ENCODE results near the gene GLMP.
"Not testable (repeated sequence)": the region's sequence is repeated elsewhere in the genome, so short reads cannot be mapped to it uniquely, and the experiment has no call there.

Gene GLMP, protein sequence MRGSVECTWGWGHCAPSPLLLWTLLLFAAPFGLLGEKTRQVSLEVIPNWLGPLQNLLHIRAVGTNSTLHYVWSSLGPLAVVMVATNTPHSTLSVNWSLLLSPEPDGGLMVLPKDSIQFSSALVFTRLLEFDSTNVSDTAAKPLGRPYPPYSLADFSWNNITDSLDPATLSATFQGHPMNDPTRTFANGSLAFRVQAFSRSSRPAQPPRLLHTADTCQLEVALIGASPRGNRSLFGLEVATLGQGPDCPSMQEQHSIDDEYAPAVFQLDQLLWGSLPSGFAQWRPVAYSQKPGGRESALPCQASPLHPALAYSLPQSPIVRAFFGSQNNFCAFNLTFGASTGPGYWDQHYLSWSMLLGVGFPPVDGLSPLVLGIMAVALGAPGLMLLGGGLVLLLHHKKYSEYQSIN

DNA sequence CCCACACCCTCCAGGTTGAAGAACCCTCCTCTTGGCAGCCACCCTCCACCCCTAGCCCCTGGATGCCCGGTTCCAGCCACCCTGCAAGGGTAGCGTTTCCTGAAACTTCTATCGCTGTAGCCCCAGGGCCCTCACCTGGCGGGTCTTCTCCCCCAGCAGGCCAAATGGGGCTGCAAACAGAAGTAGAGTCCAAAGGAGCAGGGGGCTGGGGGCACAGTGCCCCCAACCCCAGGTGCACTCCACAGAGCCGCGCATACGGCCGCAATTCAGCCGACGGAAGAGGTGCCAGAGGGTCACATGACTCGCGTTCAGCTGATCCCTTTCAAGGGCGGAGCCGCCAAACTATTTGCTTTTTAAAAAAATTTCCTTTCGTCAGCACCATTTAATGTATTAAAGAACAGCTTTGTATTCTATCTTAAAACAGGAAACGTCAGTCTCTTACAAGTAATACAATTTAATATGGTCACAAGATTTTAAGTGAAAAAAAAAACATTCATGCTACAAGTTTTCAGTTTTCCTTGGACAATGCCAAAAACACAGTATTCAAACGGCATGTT lies at the start of gene GLMP:
Gene GLMP (minus strand): TSS at position 289 of the 557 bp plus-strand sequence. CDS start 34 bp downstream, at position 255.
- DNase-seq (ENCODE audit: low spot score) = peak; percentile 59

GRCh38 chr1:156344409-156344808 lies 48.9 kb upstream of the GLMP start:
- DNase-seq (ENCODE audit: low spot score) = no peak

DNA sequence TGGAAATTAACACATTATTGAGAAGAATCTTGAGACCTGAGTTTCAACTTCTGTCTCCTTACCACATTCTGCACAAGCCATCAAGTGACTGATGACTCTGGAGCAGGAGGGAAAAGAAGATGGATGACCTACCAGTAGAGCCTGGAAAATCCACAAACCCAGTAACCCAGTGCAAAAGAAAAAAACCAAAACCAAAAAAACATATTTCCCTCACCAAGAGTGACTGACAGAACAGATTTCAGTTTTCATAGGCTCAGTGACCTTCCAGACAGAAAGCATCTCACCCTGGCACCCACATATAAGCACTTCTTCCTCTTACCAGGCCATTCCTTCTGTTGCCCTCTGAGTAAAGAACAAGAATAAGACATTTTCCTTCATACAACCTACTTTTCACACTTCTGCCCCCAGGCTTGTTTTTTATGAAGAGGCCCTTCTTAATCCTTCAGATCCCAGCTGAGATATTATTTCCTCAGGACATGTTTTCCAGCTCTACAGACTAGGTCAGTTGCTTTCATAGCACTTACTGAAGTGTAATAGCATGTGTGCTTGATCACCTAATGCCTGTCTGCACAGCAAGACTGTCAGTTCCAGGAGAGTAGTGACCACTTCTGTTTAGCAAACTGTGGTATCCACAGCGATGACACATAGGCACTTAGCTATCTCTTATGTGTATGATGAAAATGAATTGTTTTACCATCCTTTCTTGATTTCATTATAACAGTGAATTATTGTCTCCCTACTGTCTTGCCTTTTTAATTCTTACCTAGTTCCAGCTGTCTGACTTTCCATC lies 46.9 kb upstream of the GLMP start:
- DNase-seq (ENCODE audit: low spot score) = no peak

DNA sequence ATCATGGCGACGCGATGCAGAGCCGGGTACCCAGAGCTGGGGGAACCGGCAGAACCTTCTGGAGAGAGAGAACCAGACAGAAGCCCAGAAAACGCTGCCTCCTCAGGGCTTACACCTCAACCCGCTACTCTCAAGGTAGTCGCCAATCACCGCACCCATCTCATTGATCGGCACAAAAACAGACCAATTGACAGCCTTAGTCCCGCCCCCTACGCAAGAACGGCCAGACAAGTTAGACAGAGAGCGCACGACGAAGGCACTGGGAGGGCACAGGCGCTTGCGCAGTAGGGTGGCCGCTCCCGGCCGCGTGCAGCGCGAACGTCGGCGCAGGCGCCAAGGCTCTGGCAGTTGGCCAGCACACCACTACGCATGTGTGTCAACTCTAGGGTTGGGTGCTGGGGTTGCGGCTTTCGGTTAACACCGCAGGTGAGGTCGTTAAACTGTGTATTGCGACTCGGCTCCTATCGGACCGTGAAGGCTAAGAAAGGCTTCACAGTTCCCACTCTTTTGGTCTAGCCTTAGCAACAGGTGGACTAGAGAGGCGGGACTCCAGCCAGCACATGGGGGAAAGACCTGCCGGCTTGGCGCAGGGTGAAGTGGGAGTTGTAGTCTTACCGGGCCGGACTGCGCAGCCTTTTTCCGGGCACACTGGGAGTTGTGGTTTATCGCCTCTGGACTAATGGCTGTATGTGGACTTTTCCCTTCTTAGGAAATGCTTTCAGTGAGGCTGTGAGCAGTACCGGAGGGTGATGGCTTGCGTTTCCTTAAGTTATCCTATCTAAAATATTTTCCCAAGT lies 42.9 kb upstream of the GLMP start, which contains the start of the genes CCT3 and TSACC:
Gene CCT3 (minus strand): TSS at position 113 of the 797 bp plus-strand sequence. CDS start 108 bp downstream, at position 5.
Gene TSACC (plus strand): TSS at position 347 of the 797 bp plus-strand sequence. CDS start 1,232 bp downstream, outside the sequence.
- peak; percentile 100 for DNase-seq (ENCODE audit: low spot score)

DNA sequence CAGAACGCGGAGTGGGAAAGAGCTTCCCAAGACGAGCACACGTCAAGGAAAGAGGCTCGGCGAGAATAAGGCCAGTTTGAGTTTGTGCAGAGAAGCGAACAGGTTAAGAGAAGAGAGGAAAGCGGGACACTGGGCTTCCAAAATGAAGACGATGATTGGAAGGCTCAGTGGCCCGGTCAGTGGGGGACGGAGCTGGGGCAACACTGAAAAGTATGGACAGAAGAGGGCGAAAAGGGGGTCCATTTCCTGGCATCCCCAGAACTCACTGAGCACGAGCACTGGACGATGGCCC lies 42.4 kb upstream of the GLMP start:
- DNase-seq (ENCODE audit: low spot score) = no peak

DNA sequence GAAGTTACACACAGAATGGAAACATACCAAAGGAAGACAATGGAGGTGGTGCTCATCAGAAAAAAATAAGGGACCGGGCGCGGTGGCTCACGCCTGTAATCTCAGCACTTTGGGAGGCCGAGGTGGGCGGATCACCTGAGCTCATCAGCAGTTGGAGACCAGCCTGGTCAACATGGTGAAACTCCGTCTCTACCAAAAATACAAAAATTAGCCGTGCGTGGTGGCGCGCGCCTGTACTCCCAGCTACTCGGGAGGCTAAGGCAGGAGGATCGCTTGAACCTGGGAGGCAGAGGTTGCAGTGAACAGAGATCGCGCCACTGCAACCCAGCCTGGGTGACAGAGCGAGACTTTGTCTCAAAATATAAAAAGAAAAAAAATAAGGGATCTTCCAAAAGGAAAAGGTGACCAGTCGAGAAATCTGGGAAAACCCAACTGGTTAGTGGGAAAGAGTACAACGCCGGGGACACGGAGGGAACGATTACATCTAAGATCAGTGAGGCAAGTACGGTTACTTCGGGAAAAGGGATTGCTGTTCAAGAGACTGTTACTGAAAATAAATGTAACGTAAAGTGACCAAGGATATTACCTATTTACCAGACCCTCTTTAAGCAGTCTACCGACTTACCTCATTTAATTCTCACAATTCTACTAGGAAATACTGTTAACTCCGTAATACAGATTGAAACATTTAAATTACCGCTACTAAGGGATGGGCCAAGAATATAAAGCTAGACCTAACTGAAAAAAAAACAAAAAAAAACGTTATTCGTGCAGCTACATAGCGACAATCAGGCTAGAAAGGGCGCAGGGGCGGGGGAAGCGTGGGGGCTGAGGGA lies 41.8 kb upstream of the GLMP start:
- no peak for DNase-seq (ENCODE audit: low spot score)

DNA sequence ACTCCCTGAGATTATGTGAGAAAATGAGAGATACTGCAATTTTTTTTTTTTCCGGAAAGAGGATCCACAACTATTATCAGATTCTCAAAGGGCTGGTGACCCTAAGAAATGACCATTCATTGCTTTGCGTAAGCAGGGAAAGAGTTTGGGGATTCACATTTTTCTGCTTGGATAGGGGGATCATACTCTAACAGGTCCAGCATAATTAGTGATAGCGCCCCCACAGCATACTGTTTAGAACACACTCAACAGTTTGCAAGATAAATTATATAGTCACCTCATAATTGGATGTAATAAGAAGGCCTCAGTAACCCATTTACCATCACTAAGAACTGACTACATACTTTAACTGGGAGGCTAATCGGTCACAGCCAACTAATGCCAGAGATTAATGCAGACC lies 40.8 kb upstream of the GLMP start:
- peak; percentile 25 for DNase-seq (ENCODE audit: low spot score)

DNA sequence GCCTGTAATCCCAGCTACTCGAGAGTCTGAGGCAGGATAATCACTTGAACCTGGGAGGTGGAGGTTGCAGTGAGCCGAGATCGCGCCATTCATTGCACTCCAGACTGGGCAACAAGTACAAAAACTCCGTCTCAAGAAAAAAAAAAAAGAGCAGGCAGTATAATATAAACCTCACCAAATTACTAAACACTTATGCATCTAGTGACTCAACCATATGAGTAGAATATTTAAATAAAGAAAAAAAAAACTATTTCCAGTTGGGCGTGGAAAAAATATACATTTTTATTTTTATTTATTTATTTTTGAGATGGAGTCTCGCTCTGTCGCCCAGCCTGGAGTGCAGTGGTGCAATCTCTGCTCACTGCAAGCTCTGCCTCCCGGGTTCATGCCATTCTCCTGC lies 27.7 kb upstream of the GLMP start:
- DNase-seq (ENCODE audit: low spot score) = not testable (repeated sequence)

DNA sequence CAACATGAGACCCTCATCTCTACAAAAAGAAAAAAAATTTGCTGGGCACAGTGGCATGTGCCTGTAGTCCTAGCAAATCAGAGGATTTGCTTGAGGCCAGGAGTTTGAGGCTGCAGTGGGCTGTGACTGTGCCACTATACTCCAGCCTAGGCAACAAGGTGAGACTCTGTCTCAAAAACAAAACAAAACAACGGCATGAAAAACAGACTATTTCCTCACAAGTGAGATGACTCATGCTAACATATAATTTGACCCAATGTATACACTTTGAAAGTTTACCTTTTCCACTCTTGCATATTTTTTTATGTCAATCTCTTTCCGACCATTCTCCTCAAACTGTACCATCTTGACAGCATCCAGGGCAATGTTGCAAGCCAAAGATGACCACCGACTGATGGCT lies 25.1 kb upstream of the GLMP start:
- DNase-seq (ENCODE audit: low spot score) = no peak

DNA sequence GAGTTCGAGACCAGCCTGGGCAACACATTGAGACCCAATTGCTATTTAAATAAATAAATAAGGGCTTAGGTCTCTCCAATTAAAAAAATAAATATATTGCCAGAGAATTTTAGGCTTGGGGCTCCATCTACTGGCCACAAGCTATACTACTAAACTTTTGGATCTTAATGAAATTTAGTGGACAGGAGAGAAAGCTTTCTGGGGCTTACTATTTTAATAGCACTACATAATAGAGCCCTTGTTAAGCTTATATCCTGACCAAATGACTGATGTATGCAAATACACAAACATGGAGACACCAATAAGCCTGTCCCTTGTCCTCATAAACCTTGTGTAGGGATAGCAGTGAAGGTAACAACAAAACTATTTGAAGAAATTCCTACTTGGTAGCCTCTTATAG lies 24.2 kb upstream of the GLMP start:
- no peak for DNase-seq (ENCODE audit: low spot score)

DNA sequence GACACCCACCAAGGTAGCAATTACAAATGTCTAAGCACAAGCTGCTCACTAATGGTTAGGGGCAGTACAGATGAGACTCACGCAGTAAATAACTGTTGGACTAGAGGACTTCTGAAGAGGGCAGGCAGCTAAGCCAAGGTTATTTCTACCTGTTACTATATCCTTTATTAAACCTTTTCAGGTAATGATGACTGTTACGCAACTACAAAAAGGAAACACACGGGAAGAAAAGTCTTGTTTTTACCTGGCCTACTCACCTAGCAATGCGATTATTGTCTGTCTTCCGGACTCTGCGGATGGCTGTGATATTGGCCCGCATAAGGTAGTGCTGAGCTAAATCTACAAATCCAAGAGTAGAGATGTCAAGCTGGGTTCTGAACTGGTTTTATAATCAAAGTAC lies 21.4 kb upstream of the GLMP start:
- no peak for DNase-seq (ENCODE audit: low spot score)

DNA sequence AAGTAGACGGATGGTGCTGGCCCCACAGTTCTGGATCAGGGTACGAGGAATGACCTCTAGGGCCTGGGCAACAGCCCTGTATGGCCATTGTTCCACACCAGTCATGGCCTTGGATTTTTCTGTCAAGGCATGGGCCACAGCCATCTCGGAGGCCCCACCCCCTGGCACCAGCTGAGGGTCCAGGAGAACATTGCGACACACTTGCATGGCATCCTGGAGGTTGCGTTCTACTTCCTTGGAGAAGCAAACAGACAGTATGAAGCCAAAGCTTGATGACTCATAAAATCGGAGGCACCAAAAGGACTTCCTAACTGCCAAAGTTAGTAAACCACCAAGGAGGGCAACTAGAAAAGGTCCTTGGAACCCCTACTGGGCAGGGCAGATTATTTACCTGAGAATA lies 15.5 kb upstream of the GLMP start:
- DNase-seq (ENCODE audit: low spot score) = no peak

- DNase-seq (ENCODE audit: low spot score) = no peak
Observed at GRCh38 chr1:156308078-156308477, 12.6 kb upstream of the GLMP start.

DNA sequence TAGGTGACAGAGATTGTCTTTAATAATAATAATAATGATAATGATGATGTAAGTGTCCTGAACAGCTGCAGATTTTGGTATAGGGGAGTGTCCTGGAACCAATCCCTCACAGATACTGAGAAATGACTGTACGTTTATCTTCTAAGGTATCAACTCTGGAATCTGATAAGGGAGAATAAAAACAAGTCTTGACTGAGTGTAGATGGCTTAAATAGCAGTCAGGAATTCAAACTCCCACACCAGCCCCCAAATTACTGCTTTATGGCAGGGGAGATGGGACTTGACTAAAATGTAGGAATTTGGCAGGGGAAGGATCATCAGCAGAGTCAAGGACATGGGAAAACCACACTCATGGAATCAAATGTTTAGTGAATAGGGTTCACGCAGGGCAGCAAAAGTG lies 9.7 kb upstream of the GLMP start:
- DNase-seq (ENCODE audit: low spot score) = no peak

GRCh38 chr1:156303241-156303640 lies 7.8 kb upstream of the GLMP start:
- DNase-seq (ENCODE audit: low spot score) = no peak

DNA sequence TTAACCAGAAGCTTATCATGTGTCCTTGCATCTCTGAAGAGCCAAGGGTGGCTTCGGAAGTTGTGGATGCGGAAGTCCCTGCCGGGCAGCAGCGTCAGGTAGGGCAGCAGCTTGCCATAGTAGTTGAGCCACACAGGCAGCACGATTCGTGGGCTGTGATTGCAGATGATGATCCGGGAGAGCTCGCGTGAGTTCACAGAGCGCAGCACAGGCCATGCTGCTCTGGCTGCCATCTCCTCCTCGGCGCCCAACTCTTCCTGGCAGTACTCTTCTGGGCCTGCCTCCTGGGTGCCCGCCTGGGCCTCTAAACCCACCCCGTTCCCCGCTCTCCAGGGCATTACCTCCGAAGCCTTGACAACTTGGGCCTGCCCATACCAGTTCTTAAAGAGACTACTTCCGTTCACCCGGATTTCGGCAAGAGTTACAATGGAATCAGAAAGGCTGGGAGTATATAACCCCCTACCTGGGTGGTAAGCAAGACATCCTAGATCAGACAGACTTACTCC lies 3.4 kb upstream of the GLMP start, which contains the start of gene VHLL:
Gene VHLL (minus strand): TSS at position 456 of the 506 bp plus-strand sequence. CDS start 118 bp downstream, at position 338.
- no peak for DNase-seq (ENCODE audit: low spot score)

DNA sequence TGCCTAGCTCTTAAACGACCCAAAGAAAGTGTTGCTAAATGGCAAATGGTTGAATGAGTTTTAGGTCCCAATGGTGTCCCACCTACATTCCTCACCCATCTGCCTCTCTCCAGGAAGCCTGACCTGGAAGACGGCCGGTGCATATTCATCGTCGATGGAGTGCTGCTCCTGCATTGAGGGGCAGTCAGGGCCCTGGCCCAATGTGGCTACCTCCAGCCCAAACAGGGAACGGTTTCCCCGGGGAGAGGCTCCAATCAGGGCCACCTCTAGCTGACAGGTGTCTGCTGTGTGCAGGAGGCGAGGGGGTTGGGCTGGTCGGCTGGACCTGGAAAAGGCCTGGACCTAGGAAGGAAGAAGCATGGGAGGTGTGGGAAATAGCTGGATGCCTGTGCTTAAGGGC lies 1.6 kb downstream of the GLMP start:
- DNase-seq (ENCODE audit: low spot score) = no peak

GRCh38 chr1:156293098-156293434 lies 2.4 kb downstream of the GLMP start:
- no peak for DNase-seq (ENCODE audit: low spot score)

DNA sequence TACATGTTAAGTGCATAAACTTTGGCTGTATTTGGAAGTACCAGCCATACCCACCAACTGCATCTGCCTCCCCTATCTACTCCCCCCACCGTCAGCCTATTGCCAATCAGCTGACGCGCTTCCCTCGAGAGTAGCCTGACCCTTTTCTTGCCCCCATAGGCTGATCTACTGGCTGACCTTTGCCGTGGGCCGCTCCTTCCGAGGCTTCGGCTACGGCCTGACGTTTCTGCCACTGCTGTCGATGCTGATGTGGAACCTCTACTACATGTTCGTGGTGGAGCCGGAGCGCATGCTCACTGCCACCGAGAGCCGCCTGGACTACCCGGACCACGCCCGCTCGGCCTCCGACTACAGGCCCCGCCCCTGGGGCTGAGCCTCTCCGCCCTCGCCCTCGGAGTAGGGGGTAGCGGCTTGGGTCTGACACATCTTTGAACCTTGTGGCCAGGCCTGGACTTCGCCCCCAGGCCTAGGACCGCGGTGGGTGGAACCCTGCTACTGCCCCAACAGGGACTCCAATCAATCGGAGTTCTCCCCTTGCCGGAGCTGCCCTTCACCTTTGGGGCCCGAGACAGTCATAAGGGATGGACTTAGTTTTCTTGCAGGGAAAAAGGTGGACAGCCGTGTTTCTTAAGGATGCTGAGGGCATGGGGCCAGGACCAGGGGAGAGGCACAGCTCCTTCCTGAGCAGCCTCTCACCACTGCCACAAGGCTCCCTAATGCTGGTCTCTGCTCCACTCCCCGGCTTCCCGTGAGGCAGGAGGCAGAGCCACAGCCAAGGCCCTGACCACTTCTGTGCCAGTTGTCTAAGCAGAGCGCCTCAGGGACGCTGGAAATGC lies 4.0 kb downstream of the GLMP start:
- DNase-seq (ENCODE audit: low spot score) = no peak

- no peak for DNase-seq (ENCODE audit: low spot score)
Observed at GRCh38 chr1:156289857-156290256, 5.6 kb downstream of the GLMP start.
